GM12878 (cell line): ENCODE data around the gene NCKAP5. TPM values are rescaled to one million over a fixed set of nuclear protein-coding genes. Genes with fewer than 3 reads are reported as not detected.

Experiments
- ATAC-seq: fragments of 200-7000 bp; cut with Tn5 transposase; 3 replicates; pipeline ENCODE4 v1.9.1; 2020; ENCODE audit warnings: mild to moderate bottlenecking, moderate library complexity
- BruUV-seq: library from RNA; stranded (reverse); fragments of 400-500 nt; replicated peaks from 2 replicates; lab custom pipeline; 2021; lab: Mats Ljungman, UMichigan
- CTCF ChIA-PET: fragments of 300-600 bp; sonication (Branson Sonifier 250); formaldehyde crosslinking; extraction: SDS; loops from one replicate; lab custom pipeline; 2021; ENCODE audit warnings: inconsistent platforms; lab: Yijun Ruan, JAX
- POLR2A ChIA-PET: fragments of 350-600 bp; formaldehyde crosslinking; extraction: SDS; loops from one replicate; lab custom pipeline; 2021; ENCODE audit warnings: inconsistent platforms; lab: Charles Lee
- RAD21 ChIA-PET: fragments of 300-600 bp; sonication (Branson Sonifier 250); formaldehyde crosslinking; loops from one replicate; lab custom pipeline; 2023; ENCODE audit warnings: antibody characterized with exemption; ENCODE audit not compliant: unreplicated experiment; lab: Charles Lee
- SMC1A ChIA-PET: fragments of 300-600 bp; sonication (Branson Sonifier 250); formaldehyde crosslinking; loops from one replicate; lab custom pipeline; 2023; ENCODE audit not compliant: unreplicated experiment, uncharacterized antibody; lab: Charles Lee
- DNase-seq: peaks from one replicate; pipeline ENCODE4 v3.0.0-alpha.2; 2011; ENCODE audit warnings: low read depth, low spot score
- FAIRE-seq: peaks from 3 replicates; lab custom pipeline; 2011; peaks lifted over from hg19 to GRCh38; lab: Jason Lieb, UNC
- H2AFZ ChIP-seq: 2 replicates; pipeline ENCODE4 v1.6.0; 2011; ENCODE audit warnings: low read depth, low read length, control low read depth; ENCODE audit not compliant: control insufficient read depth
- H3K27ac ChIP-seq: 2 replicates; pipeline ENCODE4 v1.5.1; 2011; ENCODE audit warnings: control low read depth; ENCODE audit not compliant: control insufficient read depth, insufficient read depth
- H3K27me3 ChIP-seq, 2 experiments: replicated peaks in 1 of 2; 2 replicates each; pipeline versions ENCODE4 v1.6.0 to v1.6.1; 2011; ENCODE audit warnings: low read length in 1 of 2; ENCODE audit not compliant: control insufficient read depth in 2 of 2, insufficient read depth in 2 of 2
- H3K36me3 ChIP-seq, 2 experiments: 2 replicates each; pipeline ENCODE4 v1.5.1; 2011; ENCODE audit warnings: low read length in 1 of 2; ENCODE audit not compliant: control insufficient read depth in 2 of 2, insufficient read depth in 2 of 2
- H3K4me1 ChIP-seq: 2 replicates; pipeline ENCODE4 v1.6.1; 2011; ENCODE audit warnings: mild to moderate bottlenecking, low read length, moderate library complexity, mixed read lengths; ENCODE audit not compliant: control insufficient read depth, insufficient read depth
- H3K4me2 ChIP-seq: 2 replicates; pipeline ENCODE4 v1.6.0; 2011; ENCODE audit warnings: control low read depth; ENCODE audit not compliant: control insufficient read depth, insufficient read depth
- H3K4me3 ChIP-seq: fragments of 200-600 bp; sonication (generic); 2 replicates; pipeline ENCODE4 v1.5.1; 2016
- H3K79me2 ChIP-seq: 2 replicates; pipeline ENCODE4 v1.6.0; 2011; ENCODE audit warnings: low read length; ENCODE audit not compliant: control insufficient read depth, insufficient read depth
- H3K9ac ChIP-seq: 2 replicates; pipeline ENCODE4 v1.8.0; 2011; ENCODE audit warnings: low read length, control low read depth, mixed read lengths; ENCODE audit not compliant: control insufficient read depth, insufficient read depth
- H3K9me3 ChIP-seq: replicated peaks from 3 replicates; pipeline ENCODE4 v1.5.1; 2011; ENCODE audit warnings: mild to moderate bottlenecking, low read length; ENCODE audit not compliant: control insufficient read depth, insufficient read depth
- H4K20me1 ChIP-seq: 2 replicates; pipeline ENCODE4 v1.6.0; 2011; ENCODE audit not compliant: control insufficient read depth, insufficient read depth
- BHLHE40 ChIP-seq, 2 experiments: fragments of 450-650 bp in 1 of 2; IDR thresholded peaks; 2 replicates each; pipeline ENCODE4 v1.6.1; 2011 to 2017; ENCODE audit warnings: low read depth in 2 of 2, borderline replicate concordance in 1 of 2, improper control_type of control experiment in 1 of 2, low read length in 1 of 2, mild to moderate bottlenecking in 1 of 2
- NR2C2 ChIP-seq: IDR thresholded peaks from 2 replicates; pipeline ENCODE4 v1.6.1; 2011; ENCODE audit warnings: borderline replicate concordance, low read depth; ENCODE audit not compliant: control insufficient read depth, insufficient read length
- SPI1 ChIP-seq: IDR thresholded peaks from 2 replicates; pipeline ENCODE4 v1.6.1; 2011; ENCODE audit warnings: low read depth, mild to moderate bottlenecking, low read length, moderate library complexity, borderline replicate concordance; ENCODE audit not compliant: insufficient read depth
- ZNF24 ChIP-seq: fragments of 450-650 bp; IDR thresholded peaks from 2 replicates; pipeline ENCODE4 v1.6.1; 2017; ENCODE audit warnings: antibody characterized with exemption, mild to moderate bottlenecking
- WGBS: methylation state at CpG from one replicate; pipeline ENCODE4 v1.1.6; 2016; ENCODE audit warnings: low lambda C conversion rate; ENCODE audit not compliant: insufficient replicate concordance, insufficient coverage; ENCODE audit errors: missing lambda C conversion rate; 5-methylcytosine and 5-hydroxymethylcytosine counted together
- in situ Hi-C: fragments of 300-500 bp; cut with MboI; formaldehyde crosslinking; loops from 9 replicates; pipeline ENCODE4 v1.14.3; 2018; ENCODE audit warnings: mixed read lengths
- intact Hi-C: fragments of 100-400 bp; cut with micrococcal nuclease; formaldehyde crosslinking; loops from one replicate; pipeline ENCODE4 v1.14.2; 2022; ENCODE audit not compliant: unreplicated experiment
- polyA plus RNA-seq, 11 experiments: library from polyadenylated mRNA; depleted of rRNA in 4 of 11; unstranded in 6 of 11; stranded (reverse) in 5 of 11; fragments of >200 nt; fragmentation: Nextera tagmentation in 4 of 11; fragmentation: Illumina TruSeq in 1 of 11; extraction: Ambion mirVana in 4 of 11; extraction: Trizol in 1 of 11; gene quantifications; 1 replicate in 1 of 11; 2 replicates in 10 of 11; pipeline versions ENCODE4 v1.2.1 to v1.2.3, GENCODE V29; 2011 to 2016; ENCODE audit warnings: inconsistent platforms in 2 of 11, missing spikeins in 2 of 11, low read depth in 1 of 11
- total RNA-seq, 4 experiments: library from RNA; depleted of rRNA in 3 of 4; stranded (reverse); fragments of >200 nt in 3 of 4; fragmentation: Illumina TruSeq in 1 of 4; extraction: Trizol in 1 of 4; gene quantifications; 2 replicates each; pipeline versions ENCODE4 v1.2.1 to v1.2.3, GENCODE V29; 2013 to 2021

Gene NCKAP5
- total and polyA plus RNA-seq, 10 of the 15 experiments (the other 5 are each of a cell fraction or from before 2014, with no cell fraction given), result 0.06 to 0.44 (median 0.16) TPM

DNA sequence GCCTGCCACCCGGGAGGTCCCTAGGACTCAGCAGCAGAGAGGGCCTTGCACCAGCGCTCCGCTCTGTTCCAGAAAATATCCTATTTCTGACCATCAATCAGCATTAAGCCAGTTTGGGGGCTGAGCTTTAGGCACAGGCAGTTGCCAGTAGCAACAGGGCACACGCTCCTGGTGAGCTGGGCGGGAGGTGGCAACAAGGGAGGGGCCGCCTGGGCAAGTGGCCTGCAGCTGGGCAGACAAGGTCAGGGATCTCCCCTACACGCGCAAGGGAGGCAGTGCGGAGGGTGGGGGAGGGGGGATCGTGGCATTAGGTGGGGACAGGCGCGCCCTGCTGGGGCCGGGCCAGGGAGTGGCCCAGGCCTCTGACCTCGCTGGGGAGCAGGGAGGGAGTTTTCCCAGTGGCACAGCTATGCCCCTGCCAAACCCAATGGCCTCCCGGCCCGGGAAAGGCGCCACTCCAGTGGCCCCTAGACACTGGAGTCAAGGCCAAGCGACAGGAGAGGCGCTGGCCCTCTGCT lies 302.8 kb downstream of the NCKAP5 start:
- WGBS, result 9% methylated on average over 15 of the region's 19 CpGs
- ChIA-PET RAD21 (interaction anchor here (1.7 kb wide), 1 partner anchor 254 kb away, joined by 3 read pairs; no protein-coding TSS in a partner anchor), CTCF (no interaction called here), POLR2A (no interaction called here), SMC1A (interaction anchor here (1.2 kb wide), 1 partner anchor 29 kb away, joined by 3 read pairs; no protein-coding TSS in a partner anchor)
- intact Hi-C loops, result no loop called here
- in situ Hi-C loops, result no loop called here
- H3K9ac ChIP-seq, result no peak overlapping the region
- H3K27ac ChIP-seq, result no peak overlapping the region
- H3K79me2 ChIP-seq, result no peaks in the 10 kb centered on the region
- H3K27me3 ChIP-seq, result no peaks in the 10 kb centered on the region; a peak in 1 of 4 replicates
- no peaks in the 10 kb centered on the region for H3K9me3 ChIP-seq
- no peaks in the 10 kb centered on the region for H3K36me3 ChIP-seq
- TF ChIP-seq ZNF24 (no peak), BHLHE40 (IDR thresholded peaks at IDR 0.05; ENCODE audit: borderline replicate concordance in 1 of 2, low read depth in 2 of 2, low read length in 1 of 2) (no peak)
- H2AFZ ChIP-seq, result no peak overlapping the region
- no peak overlapping the region for H3K4me2 ChIP-seq
- no peaks in the 10 kb centered on the region for H4K20me1 ChIP-seq
- H3K4me3 ChIP-seq, result no peak overlapping the region
- BruUV-seq, result no TSS peak
- DNase-seq (no peak), FAIRE-seq (no peak), ATAC-seq (peak; percentile 69)
- H3K4me1 ChIP-seq, result no peaks in the 10 kb centered on the region

DNA sequence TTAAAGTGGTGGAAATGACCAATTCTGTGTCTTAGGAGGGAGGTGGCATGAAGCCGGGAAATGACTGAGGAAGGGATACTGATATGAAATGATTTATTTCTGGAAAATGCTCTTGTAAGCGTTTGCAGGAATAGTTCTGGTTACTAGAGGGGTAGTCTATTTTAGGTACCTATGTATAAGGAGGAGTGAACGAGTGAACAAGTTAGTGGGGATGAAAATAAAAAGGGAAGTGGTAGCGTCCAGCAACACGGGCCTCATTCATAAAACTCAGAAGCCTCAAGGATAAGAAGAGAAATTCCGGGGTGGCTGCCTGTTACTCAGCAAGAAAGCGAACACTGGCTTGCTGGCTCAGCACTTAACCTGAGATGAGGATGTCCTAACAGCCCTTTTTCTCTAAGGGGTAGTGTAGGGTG lies 303.3 kb downstream of the NCKAP5 start:
- no peak overlapping the region for H3K27ac ChIP-seq
- H3K4me3 ChIP-seq, result no peak overlapping the region
- no peak for FAIRE-seq
- BruUV-seq, result no TSS peak
- no peaks in the 10 kb centered on the region for H3K4me1 ChIP-seq
- 9% methylated on average over 7 of the region's 7 CpGs for WGBS
- no peaks in the 10 kb centered on the region; a peak in 1 of 4 replicates for H3K27me3 ChIP-seq
- H2AFZ ChIP-seq, result no peak overlapping the region
- ChIA-PET POLR2A (no interaction called here), SMC1A (interaction anchor here (1.1 to 3.9 kb wide), 4 partner anchors 13 to 515 kb away, joined by 3 to 45 read pairs (median 4); no protein-coding TSS in a partner anchor), RAD21 (interaction anchor here (1.7 to 4.8 kb wide), 2 partner anchors 255 to 296 kb away, joined by 3 to 38 read pairs; no protein-coding TSS in a partner anchor), CTCF (interaction anchor here (1.8 to 3.9 kb wide), 2 partner anchors 71 to 296 kb away, joined by 5 to 58 read pairs; no protein-coding TSS in a partner anchor)
- H3K79me2 ChIP-seq, result no peaks in the 10 kb centered on the region
- H3K4me2 ChIP-seq, result no peak overlapping the region
- no peak; the same call in 2 of the 3 replicates for ATAC-seq
- no peak overlapping the region for H3K9ac ChIP-seq
- intact Hi-C loops (no loop called here), in situ Hi-C loops (no loop called here)
- no peaks in the 10 kb centered on the region for H3K9me3 ChIP-seq
- TF ChIP-seq SPI1 (peak; percentile 10; the same call in 1 of the 2 replicates), NR2C2 (no peak)
- DNase-seq, result no peak
- no peaks in the 10 kb centered on the region for H4K20me1 ChIP-seq
- H3K36me3 ChIP-seq, result no peaks in the 10 kb centered on the region
